Effector CD8-positive, alpha-beta T cell (primary cell): ENCODE measurements around the gene GAK.

Experiments
- DNase-seq: peaks from one replicate; lab custom pipeline; 2025; lab: John Stamatoyannopoulos, UW

Gene GAK

GRCh38 chr4:829761-830600 lies 102.1 kb downstream of the GAK start:
- no peak for DNase-seq

GRCh38 chr4:829291-829690 lies 102.8 kb downstream of the GAK start:
- DNase-seq = no peak

GRCh38 chr4:828641-829271 lies 103.4 kb downstream of the GAK start:
- no peak for DNase-seq

GRCh38 chr4:827209-828081 lies 104.7 kb downstream of the GAK start:
- DNase-seq = no peak

GRCh38 chr4:826508-827208 lies 105.5 kb downstream of the GAK start:
- DNase-seq = no peak

GRCh38 chr4:825971-826330 lies 106.2 kb downstream of the GAK start, which contains the start of gene CPLX1:
CPLX1 (minus strand) TSS chr4:826129; CDS start chr4:824522, 1,607 bp downstream.
- DNase-seq = no peak

GRCh38 chr4:825063-825970 lies 106.8 kb downstream of the GAK start:
- peak; percentile 12 for DNase-seq

GRCh38 chr4:824461-825062 lies 107.6 kb downstream of the GAK start:
- DNase-seq = no peak

- no peak for DNase-seq
Observed at GRCh38 chr4:823761-824460, 108.2 kb downstream of the GAK start.

- no peak for DNase-seq
Observed at GRCh38 chr4:823176-823760, 108.8 kb downstream of the GAK start.

- DNase-seq = no peak
Observed at GRCh38 chr4:822361-823175, 109.5 kb downstream of the GAK start.

- no peak for DNase-seq
Observed at GRCh38 chr4:821631-822030, 110.5 kb downstream of the GAK start.

- DNase-seq = no peak
Observed at GRCh38 chr4:821181-821591, 110.9 kb downstream of the GAK start.

GRCh38 chr4:820230-821172 lies 111.6 kb downstream of the GAK start:
- no peak for DNase-seq

- DNase-seq = no peak
Observed at GRCh38 chr4:819401-820229, 112.5 kb downstream of the GAK start.
